ENCODE measurements around the gene AGBL3.

- TF ChIP-seq EZH2 (optimal IDR thresholded peaks at IDR 0.05; ENCODE audit: low read depth, low read length) (no peak), EZH2phosphoT487 (IDR thresholded peaks at IDR 0.05; ENCODE audit: low read length) (no peak)
- TF ChIP-seq, protein P1, sequence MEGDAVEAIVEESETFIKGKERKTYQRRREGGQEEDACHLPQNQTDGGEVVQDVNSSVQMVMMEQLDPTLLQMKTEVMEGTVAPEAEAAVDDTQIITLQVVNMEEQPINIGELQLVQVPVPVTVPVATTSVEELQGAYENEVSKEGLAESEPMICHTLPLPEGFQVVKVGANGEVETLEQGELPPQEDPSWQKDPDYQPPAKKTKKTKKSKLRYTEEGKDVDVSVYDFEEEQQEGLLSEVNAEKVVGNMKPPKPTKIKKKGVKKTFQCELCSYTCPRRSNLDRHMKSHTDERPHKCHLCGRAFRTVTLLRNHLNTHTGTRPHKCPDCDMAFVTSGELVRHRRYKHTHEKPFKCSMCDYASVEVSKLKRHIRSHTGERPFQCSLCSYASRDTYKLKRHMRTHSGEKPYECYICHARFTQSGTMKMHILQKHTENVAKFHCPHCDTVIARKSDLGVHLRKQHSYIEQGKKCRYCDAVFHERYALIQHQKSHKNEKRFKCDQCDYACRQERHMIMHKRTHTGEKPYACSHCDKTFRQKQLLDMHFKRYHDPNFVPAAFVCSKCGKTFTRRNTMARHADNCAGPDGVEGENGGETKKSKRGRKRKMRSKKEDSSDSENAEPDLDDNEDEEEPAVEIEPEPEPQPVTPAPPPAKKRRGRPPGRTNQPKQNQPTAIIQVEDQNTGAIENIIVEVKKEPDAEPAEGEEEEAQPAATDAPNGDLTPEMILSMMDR (IDR thresholded peaks at IDR 0.05; ENCODE audit: low read length): no peak
These were observed 37.3 kb downstream of the AGBL3 start for GRCh38 chr7:135023622-135024021.

Measured in MM.1S (cell line).